ENCODE results near the gene NDST1.

DNA sequence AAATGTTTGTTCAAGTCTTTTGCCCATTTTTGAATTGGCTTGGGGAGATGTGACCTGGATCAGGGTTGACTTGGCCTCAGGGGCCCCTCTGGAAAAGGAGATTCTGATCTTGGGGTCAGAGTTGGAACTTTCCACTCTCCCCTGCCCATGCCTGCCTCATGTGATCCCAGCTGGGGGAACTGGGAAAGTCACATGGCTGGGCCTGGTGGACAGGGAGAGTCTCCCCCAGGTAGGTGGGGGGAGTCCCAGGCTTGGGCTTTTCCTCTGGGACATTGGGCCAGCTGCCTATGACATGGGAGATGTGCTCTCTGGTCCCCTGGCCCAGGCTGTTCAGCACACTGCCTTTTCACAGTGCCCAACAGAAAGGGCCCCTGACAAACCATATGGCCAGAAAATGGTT, 60.7 kb downstream of the NDST1 start:
- no peak for TF ChIP-seq EZH2phosphoT487 (IDR thresholded peaks at IDR 0.05; ENCODE audit: insufficient read depth, low read depth)
- no peak for TF ChIP-seq EZH2 (IDR thresholded peaks at IDR 0.05; ENCODE audit: insufficient read depth, poor library complexity, severe bottlenecking)

Measured in GM23248 (cell line).